Effector memory CD8-positive, alpha-beta T cell (primary cell): Measurements from ENCODE around the gene UNC79.

Experiments
- ATAC-seq: fragments of 150-1000 bp; cut with Tn5 transposase; replicated peaks from 2 replicates; pipeline ENCODE4 v1.10.0; 2021; ENCODE audit warnings: mild to moderate bottlenecking, moderate library complexity
- DNase-seq, 3 experiments: peaks; one replicate each; pipeline ENCODE4 v3.0.0; 2021
- H3K27ac Mint-ChIP-seq, 2 donors: one replicate each; pipeline ENCODE4 v1.8.0; 2022; ENCODE audit warnings: mild to moderate bottlenecking in 2 of 2, mixed read lengths in 2 of 2, moderate library complexity in 2 of 2
- H3K27me3 Mint-ChIP-seq, 2 donors: one replicate each; pipeline ENCODE4 v1.8.0; 2022; ENCODE audit warnings: mixed read lengths in 2 of 2
- H3K36me3 Mint-ChIP-seq: one replicate; pipeline ENCODE4 v1.8.0; 2022; ENCODE audit warnings: mild to moderate bottlenecking, moderate library complexity, mixed read lengths; ENCODE audit not compliant: insufficient read depth
- H3K4me1 Mint-ChIP-seq, 2 donors: one replicate each; pipeline ENCODE4 v1.8.0; 2022; ENCODE audit warnings: low read depth in 2 of 2, mixed read lengths in 2 of 2
- H3K4me3 Mint-ChIP-seq, 2 donors: one replicate each; pipeline ENCODE4 v1.8.0; 2022; ENCODE audit warnings: mild to moderate bottlenecking in 2 of 2, mixed read lengths in 2 of 2, moderate library complexity in 2 of 2
- H3K9me3 Mint-ChIP-seq, 2 donors: one replicate each; pipeline ENCODE4 v1.8.0; 2022; ENCODE audit warnings: mixed read lengths in 2 of 2

Gene UNC79

DNA sequence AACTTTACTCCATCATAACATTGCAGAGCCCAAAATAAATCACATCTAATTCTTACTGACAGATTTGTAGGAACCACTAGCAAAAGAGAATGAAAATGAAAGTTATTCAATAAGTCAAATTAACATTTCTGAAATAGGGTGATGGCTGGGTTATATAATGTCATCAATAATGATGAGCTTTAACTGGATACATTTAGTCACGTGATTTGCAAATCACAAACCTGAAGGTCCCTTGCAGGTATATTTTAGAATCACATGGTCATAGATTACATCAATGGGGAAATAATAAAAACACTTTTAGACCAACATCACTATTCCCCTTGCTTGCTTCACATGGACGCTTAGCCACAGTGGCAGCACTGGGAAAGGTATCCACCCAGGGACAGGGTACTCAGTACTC lies 270.8 kb downstream of the UNC79 start:
- ATAC-seq: no peak
- peaks cover 5 to 7% of the 10 kb centered on the region in 2 donors for H3K9me3 Mint-ChIP-seq
- no peak overlapping the region for H3K4me3 Mint-ChIP-seq
- no peaks in the 10 kb centered on the region for H3K36me3 Mint-ChIP-seq
- peaks cover 49 to 69% of the 10 kb centered on the region in 2 donors for H3K27me3 Mint-ChIP-seq
- no peak overlapping the region for H3K27ac Mint-ChIP-seq
- no peaks in the 10 kb centered on the region for H3K4me1 Mint-ChIP-seq
- no peak for DNase-seq

GRCh38 chr14:93702946-93703345 lies 272.2 kb downstream of the UNC79 start:
- Mint-ChIP-seq H3K4me3 (no peak overlapping the region), H3K9me3 (peaks cover 5 to 7% of the 10 kb centered on the region in 2 donors), H3K4me1 (no peaks in the 10 kb centered on the region), H3K27ac (no peak overlapping the region), H3K27me3 (peaks cover 49 to 70% of the 10 kb centered on the region in 2 donors), H3K36me3 (no peaks in the 10 kb centered on the region)
- DNase-seq: no peak
- no peak for ATAC-seq

DNA sequence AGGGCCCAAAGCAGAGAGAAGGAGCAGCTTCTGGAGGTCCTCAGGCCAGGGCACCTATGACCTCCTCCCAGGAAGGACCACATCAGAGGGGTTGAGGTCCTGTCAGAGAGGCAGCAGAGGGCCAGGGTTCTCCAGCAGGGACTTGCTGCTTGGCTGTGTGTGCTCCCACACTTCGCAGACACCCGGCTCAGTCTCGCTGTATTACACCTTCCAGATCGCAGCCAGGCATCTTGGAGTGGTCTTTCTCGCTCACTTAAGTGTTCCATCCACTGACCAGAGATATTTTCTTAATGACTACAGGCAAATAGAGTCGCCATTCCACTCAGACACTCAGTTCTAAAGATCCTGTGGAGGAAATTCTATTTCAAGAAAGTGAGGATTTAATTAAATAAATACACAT lies 273.2 kb downstream of the UNC79 start:
- H3K36me3 Mint-ChIP-seq: no peaks in the 10 kb centered on the region
- no peak overlapping the region for H3K27ac Mint-ChIP-seq
- H3K4me3 Mint-ChIP-seq: no peak overlapping the region
- no peaks in the 10 kb centered on the region for H3K4me1 Mint-ChIP-seq
- H3K27me3 Mint-ChIP-seq: peaks cover 52 to 70% of the 10 kb centered on the region in 2 donors
- no peak for ATAC-seq
- peaks cover 5 to 7% of the 10 kb centered on the region in 2 donors for H3K9me3 Mint-ChIP-seq
- no peak for DNase-seq

GRCh38 chr14:93705513-93706156 lies 274.9 kb downstream of the UNC79 start:
- H3K9me3 Mint-ChIP-seq: peaks cover 0 to 1% of the 10 kb centered on the region in 2 donors
- no peak overlapping the region for H3K4me3 Mint-ChIP-seq
- DNase-seq: no peak
- H3K27ac Mint-ChIP-seq: no peak overlapping the region
- H3K27me3 Mint-ChIP-seq: peaks cover 52 to 60% of the 10 kb centered on the region in 2 donors
- no peaks in the 10 kb centered on the region for H3K36me3 Mint-ChIP-seq
- no peak for ATAC-seq
- no peaks in the 10 kb centered on the region for H3K4me1 Mint-ChIP-seq

DNA sequence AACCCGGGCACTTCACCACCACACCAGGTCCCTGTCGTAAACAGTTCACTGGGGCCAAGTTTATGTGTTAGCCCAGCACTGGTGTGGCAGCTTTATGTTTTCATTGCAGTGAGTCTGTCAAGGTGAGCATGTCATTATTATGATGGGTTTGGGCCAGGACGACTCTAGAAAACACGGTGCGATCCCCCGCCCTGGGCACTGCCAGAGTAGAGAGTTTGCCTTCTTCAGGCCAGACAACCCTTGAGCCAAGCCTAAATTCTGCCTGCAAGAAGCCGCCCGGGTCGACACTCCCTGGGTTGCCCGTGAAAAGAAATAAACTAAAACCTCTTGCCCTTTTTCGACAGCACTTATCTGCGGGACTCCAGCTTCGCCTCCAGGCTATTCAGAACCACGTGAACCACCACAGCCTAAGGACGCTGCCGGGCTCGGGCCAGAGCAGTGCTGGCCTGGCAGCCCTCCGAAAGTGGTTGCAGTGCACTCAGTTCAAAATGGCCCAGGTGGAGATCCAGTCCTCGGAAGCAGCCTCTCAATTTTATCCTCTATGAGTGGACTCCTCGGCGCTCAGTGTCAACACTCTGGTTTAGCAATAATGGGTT lies 275.7 kb downstream of the UNC79 start:
- H3K36me3 Mint-ChIP-seq: no peaks in the 10 kb centered on the region
- ATAC-seq (no peak), DNase-seq (no peak)
- H3K4me1 Mint-ChIP-seq: no peaks in the 10 kb centered on the region
- peaks cover 0 to 1% of the 10 kb centered on the region in 2 donors for H3K9me3 Mint-ChIP-seq
- no peak overlapping the region for H3K27ac Mint-ChIP-seq
- no peak overlapping the region for H3K4me3 Mint-ChIP-seq
- H3K27me3 Mint-ChIP-seq: peaks cover 45 to 52% of the 10 kb centered on the region in 2 donors

DNA sequence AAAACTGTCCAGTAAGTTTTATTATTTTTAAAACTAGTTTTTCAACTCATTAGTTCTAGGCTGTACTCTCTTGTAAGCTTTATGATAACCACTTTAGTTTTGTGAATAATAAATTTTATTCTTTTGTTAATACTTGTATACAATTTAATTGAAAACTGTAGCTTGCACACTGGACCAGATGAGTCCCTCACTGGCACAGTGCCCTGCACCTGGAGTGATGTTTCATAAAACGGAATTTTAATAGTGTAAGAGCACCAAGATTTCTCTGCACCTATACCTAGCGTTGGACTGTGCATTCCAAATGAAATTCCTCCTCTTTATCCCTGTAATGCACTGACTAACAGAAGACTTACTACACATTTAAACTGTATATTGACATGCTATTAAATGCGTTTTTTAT lies 276.7 kb downstream of the UNC79 start:
- ATAC-seq (no peak), DNase-seq (no peak)
- H3K4me3 Mint-ChIP-seq: no peak overlapping the region
- H3K9me3 Mint-ChIP-seq: no peaks in the 10 kb centered on the region
- H3K36me3 Mint-ChIP-seq: no peaks in the 10 kb centered on the region
- no peaks in the 10 kb centered on the region for H3K4me1 Mint-ChIP-seq
- no peak overlapping the region for H3K27ac Mint-ChIP-seq
- peaks cover 39 to 47% of the 10 kb centered on the region in 2 donors for H3K27me3 Mint-ChIP-seq

DNA sequence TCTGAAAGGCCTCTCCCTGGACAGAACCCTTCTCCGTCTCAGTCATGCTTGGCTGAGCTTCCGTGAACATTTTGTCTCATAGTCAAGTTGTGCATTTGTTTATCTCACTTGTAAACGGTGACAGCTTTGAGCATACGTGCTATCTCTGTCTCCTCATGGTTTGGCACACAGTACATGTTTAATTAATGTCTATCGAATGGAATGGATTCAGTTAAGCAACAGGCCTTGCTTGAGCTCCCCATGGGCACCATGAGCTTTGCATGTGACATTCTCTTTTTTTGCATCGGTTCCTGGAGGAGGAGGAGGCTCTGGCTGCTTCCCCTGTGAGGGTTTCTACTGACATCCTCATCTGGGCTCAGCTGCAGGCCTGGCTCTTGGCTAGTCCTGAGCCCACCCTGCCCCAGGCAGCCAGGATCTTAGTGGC lies 277.6 kb downstream of the UNC79 start:
- no peak for DNase-seq
- Mint-ChIP-seq H3K9me3 (no peaks in the 10 kb centered on the region), H3K4me1 (no peaks in the 10 kb centered on the region), H3K36me3 (no peaks in the 10 kb centered on the region), H3K27ac (no peak overlapping the region), H3K4me3 (no peak overlapping the region), H3K27me3 (peaks cover 33 to 44% of the 10 kb centered on the region in 2 donors)
- ATAC-seq: no peak

DNA sequence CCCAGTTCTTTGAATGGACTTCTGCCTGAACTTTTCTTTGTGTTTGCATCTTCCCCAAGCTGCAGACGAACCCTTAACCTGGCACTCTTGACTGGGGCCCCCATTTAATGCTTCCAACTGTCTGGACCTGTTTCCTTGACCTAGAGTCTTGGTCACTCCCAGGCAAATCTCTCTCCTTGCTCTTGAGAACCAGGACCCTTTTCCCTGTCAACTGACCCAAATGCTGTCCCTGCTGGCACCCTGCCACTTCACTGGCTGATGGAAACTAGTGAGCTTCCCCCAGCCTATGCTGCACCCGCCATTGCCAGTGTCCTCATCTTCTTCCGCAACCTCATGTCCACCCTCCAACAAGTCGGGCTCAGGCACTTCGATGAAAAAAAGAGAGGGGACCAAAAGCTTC lies 278.1 kb downstream of the UNC79 start:
- no peak for DNase-seq
- Mint-ChIP-seq H3K4me1 (no peaks in the 10 kb centered on the region), H3K4me3 (no peak overlapping the region), H3K9me3 (no peaks in the 10 kb centered on the region), H3K36me3 (no peaks in the 10 kb centered on the region), H3K27ac (no peak overlapping the region), H3K27me3 (peaks cover 28 to 39% of the 10 kb centered on the region in 2 donors)
- ATAC-seq: no peak

DNA sequence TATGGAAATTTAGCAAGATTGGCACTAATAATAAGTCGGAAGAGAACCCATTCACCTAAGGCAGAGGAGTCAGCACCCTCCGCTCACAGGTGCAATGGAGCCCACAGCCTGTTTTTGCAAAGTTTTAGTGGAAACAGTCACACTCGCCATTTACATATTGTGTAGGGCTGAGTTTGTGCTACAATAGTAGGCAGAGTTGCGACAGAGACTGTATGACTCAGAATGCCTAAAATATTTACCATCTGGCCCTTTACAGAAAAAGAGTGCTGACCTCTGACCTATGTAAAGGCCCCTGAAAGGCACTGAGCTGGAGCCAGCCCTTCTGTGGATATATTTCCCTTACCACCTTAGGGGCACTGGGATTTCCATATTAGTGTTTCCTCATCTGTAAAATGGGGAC lies 278.5 kb downstream of the UNC79 start:
- Mint-ChIP-seq H3K36me3 (no peaks in the 10 kb centered on the region), H3K4me1 (no peaks in the 10 kb centered on the region), H3K4me3 (no peak overlapping the region), H3K27me3 (peaks cover 26 to 34% of the 10 kb centered on the region in 2 donors), H3K27ac (no peak overlapping the region), H3K9me3 (no peaks in the 10 kb centered on the region)
- ATAC-seq (no peak), DNase-seq (no peak)

GRCh38 chr14:93712079-93712837 lies 281.5 kb downstream of the UNC79 start:
- peaks cover 28% of the 10 kb centered on the region in 2 donors for H3K27me3 Mint-ChIP-seq
- H3K4me3 Mint-ChIP-seq: no peak overlapping the region
- no peaks in the 10 kb centered on the region for H3K36me3 Mint-ChIP-seq
- DNase-seq (no peak), ATAC-seq (no peak)
- no peaks in the 10 kb centered on the region for H3K4me1 Mint-ChIP-seq
- H3K27ac Mint-ChIP-seq: no peak overlapping the region
- no peaks in the 10 kb centered on the region for H3K9me3 Mint-ChIP-seq

- DNase-seq: no peak
These were observed 282.3 kb downstream of the UNC79 start for GRCh38 chr14:93712838-93713724.

GRCh38 chr14:93713726-93714405 lies 283.1 kb downstream of the UNC79 start:
- ATAC-seq: no peak
- Mint-ChIP-seq H3K4me3 (no peak overlapping the region), H3K9me3 (no peaks in the 10 kb centered on the region), H3K4me1 (no peaks in the 10 kb centered on the region), H3K27ac (no peak overlapping the region), H3K36me3 (no peaks in the 10 kb centered on the region), H3K27me3 (peaks cover 26 to 28% of the 10 kb centered on the region in 2 donors)
- DNase-seq: no peak

More at GRCh38 chr14:93712838-93713724, 282.3 kb downstream of the UNC79 start:
- H3K27ac Mint-ChIP-seq: no peak overlapping the region
- H3K36me3 Mint-ChIP-seq: no peaks in the 10 kb centered on the region
- H3K27me3 Mint-ChIP-seq: peaks cover 28% of the 10 kb centered on the region in 2 donors
- no peaks in the 10 kb centered on the region for H3K9me3 Mint-ChIP-seq
- no peaks in the 10 kb centered on the region for H3K4me1 Mint-ChIP-seq
- no peak overlapping the region for H3K4me3 Mint-ChIP-seq
- ATAC-seq: no peak

DNA sequence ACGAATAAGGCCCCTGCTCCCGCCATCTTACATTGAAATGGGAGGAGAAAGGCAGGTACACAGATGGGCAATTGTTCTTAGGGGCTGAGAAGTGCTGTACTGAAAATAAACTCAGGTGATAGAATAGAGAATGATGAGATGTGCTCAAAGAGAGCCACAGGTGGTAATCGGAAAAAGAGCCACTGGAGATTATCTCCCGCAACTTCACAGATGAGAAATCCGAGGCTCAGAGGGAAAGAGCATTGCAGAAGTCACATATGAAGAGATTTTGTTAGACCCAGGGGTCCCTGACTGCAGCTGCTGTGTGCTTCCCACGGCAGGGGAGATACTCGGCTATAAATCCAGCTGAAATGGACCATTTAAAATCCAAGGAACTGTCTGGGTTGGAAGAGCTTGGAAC lies 283.9 kb downstream of the UNC79 start:
- no peaks in the 10 kb centered on the region for H3K4me1 Mint-ChIP-seq
- DNase-seq (no peak), ATAC-seq (no peak)
- H3K9me3 Mint-ChIP-seq: no peaks in the 10 kb centered on the region
- H3K27ac Mint-ChIP-seq: no peak overlapping the region
- H3K27me3 Mint-ChIP-seq: peaks cover 24 to 28% of the 10 kb centered on the region in 2 donors
- no peaks in the 10 kb centered on the region for H3K36me3 Mint-ChIP-seq
- H3K4me3 Mint-ChIP-seq: no peak overlapping the region
